Smooth muscle cell (in vitro differentiated cells): ENCODE data around the gene SCAF1. TPM values are rescaled to one million over a fixed set of nuclear protein-coding genes. Genes with fewer than 3 reads are reported as not detected.

Experiments used
- DNase-seq: peaks from one replicate; lab custom pipeline; 2025; ENCODE audit not compliant: unreplicated experiment; lab: John Stamatoyannopoulos, UW
- H2AFZ ChIP-seq: fragments of 200-600 bp; sonication (generic); 2 replicates; pipeline ENCODE4 v1.6.0; 2016; ENCODE audit warnings: antibody characterized with exemption, low read depth, mild to moderate bottlenecking
- H3F3A ChIP-seq: fragments of 200-600 bp; sonication (generic); 2 replicates; pipeline ENCODE4 v1.6.0; 2017; ENCODE audit warnings: antibody characterized with exemption, low read depth
- H3K27ac ChIP-seq: fragments of 200-600 bp; sonication (generic); 2 replicates; pipeline ENCODE4 v1.5.1; 2016; ENCODE audit warnings: low read depth, mild to moderate bottlenecking
- H3K27me3 ChIP-seq: fragments of 200-600 bp; sonication (generic); 2 replicates; pipeline ENCODE4 v1.6.1; 2016; ENCODE audit warnings: low read depth, mild to moderate bottlenecking
- H3K36me3 ChIP-seq: fragments of 200-600 bp; sonication (generic); 2 replicates; pipeline ENCODE4 v1.5.1; 2016; ENCODE audit warnings: low read depth
- H3K4me1 ChIP-seq: fragments of 200-600 bp; sonication (generic); 2 replicates; pipeline ENCODE4 v1.5.1; 2016; ENCODE audit warnings: low read depth
- H3K4me2 ChIP-seq: fragments of 200-600 bp; sonication (generic); 2 replicates; pipeline ENCODE4 v1.6.0; 2016; ENCODE audit warnings: mild to moderate bottlenecking
- H3K4me3 ChIP-seq: fragments of 200-600 bp; sonication (generic); 2 replicates; pipeline ENCODE4 v1.5.1; 2016; ENCODE audit warnings: mild to moderate bottlenecking
- H3K79me2 ChIP-seq: fragments of 200-600 bp; sonication (generic); 2 replicates; pipeline ENCODE4 v1.6.0; 2016; ENCODE audit warnings: low read depth, mild to moderate bottlenecking
- H3K9ac ChIP-seq: fragments of 200-600 bp; sonication (generic); 2 replicates; pipeline ENCODE4 v1.6.0; 2016; ENCODE audit warnings: low read depth
- H3K9me3 ChIP-seq: fragments of 200-600 bp; sonication (generic); replicated peaks from 2 replicates; pipeline ENCODE4 v1.5.1; 2016; ENCODE audit warnings: low read depth
- H4K20me1 ChIP-seq: fragments of 200-600 bp; sonication (generic); 2 replicates; pipeline ENCODE4 v1.6.0; 2016; ENCODE audit warnings: low read depth
- whole genome bisulfite sequencing: methylation state at CpG from one replicate; pipeline ENCODE4 v1.1.7; 2016; ENCODE audit warnings: low lambda C conversion rate; 5-methylcytosine and 5-hydroxymethylcytosine counted together
- polyA plus RNA-seq: library from polyadenylated mRNA; unstranded; fragments of >200 nt; fragmentation: Nextera tagmentation; extraction: Ambion mirVana; gene quantifications from 2 replicates; pipeline ENCODE4 v1.2.1, GENCODE V29; 2016
- total RNA-seq: library from RNA; depleted of rRNA; stranded (reverse); fragments of >200 nt; gene quantifications from 2 replicates; pipeline ENCODE4 v1.2.3, GENCODE V29; 2014
- TF ChIP-seq, protein P1 (sequence below): fragments of 200-600 bp; sonication (generic); IDR thresholded peaks from 2 replicates; pipeline ENCODE4 v1.5.1; 2017; ENCODE audit warnings: borderline replicate concordance, mild to moderate bottlenecking, antibody characterized with exemption; ENCODE audit not compliant: insufficient read depth, poor library complexity, severe bottlenecking

SCAF1 gene
- total and polyA plus RNA-seq, 2 experiments from 2014 or later, result 7.9 to 12.1 TPM

- 99% methylated on average over 23 of the region's 27 CpGs for WGBS
- Histone ChIP-seq H3K4me2 (no peak overlapping the region), H3K9me3 (no peaks in the 10 kb centered on the region), H3K36me3 (no peaks in the 10 kb centered on the region), H3K9ac (no peak overlapping the region), H3K79me2 (no peaks in the 10 kb centered on the region), H3K4me1 (no peaks in the 10 kb centered on the region), H4K20me1 (peaks cover 4% of the 10 kb centered on the region), H3K27ac (no peak overlapping the region), H3K27me3 (no peaks in the 10 kb centered on the region), H3K4me3 (no peak overlapping the region), H3F3A (peaks cover 7% of the 10 kb centered on the region), H2AFZ (no peak overlapping the region)
- TF ChIP-seq, protein P1, sequence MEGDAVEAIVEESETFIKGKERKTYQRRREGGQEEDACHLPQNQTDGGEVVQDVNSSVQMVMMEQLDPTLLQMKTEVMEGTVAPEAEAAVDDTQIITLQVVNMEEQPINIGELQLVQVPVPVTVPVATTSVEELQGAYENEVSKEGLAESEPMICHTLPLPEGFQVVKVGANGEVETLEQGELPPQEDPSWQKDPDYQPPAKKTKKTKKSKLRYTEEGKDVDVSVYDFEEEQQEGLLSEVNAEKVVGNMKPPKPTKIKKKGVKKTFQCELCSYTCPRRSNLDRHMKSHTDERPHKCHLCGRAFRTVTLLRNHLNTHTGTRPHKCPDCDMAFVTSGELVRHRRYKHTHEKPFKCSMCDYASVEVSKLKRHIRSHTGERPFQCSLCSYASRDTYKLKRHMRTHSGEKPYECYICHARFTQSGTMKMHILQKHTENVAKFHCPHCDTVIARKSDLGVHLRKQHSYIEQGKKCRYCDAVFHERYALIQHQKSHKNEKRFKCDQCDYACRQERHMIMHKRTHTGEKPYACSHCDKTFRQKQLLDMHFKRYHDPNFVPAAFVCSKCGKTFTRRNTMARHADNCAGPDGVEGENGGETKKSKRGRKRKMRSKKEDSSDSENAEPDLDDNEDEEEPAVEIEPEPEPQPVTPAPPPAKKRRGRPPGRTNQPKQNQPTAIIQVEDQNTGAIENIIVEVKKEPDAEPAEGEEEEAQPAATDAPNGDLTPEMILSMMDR, result no peak
- DNase-seq, result no peak
Observed at GRCh38 chr19:49624967-49625910, 16.8 kb upstream of the SCAF1 start.

DNA sequence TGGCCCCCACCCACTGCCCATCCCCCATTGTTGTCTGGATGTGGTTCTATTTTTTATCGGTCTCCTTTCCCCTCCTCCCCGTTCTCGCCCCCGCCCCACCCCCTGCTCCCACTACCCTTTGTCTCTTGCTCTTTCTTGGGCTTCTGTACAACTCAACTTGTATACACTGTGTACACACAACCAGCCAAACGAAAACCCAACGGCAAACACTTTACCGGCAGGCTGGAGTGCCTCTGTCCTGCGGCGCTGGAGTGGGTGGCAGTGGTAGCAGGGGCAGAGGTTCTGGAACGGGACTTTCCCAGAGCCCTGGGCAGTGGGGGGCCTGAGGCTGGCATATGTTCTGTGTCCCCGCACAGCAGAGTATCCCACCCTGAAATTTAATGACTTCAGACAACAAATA, 15.8 kb upstream of the SCAF1 start:
- no peaks in the 10 kb centered on the region for H3K9me3 ChIP-seq
- H3K9ac ChIP-seq, result no peak overlapping the region
- no peaks in the 10 kb centered on the region for H3K27me3 ChIP-seq
- no peak overlapping the region for H3K4me3 ChIP-seq
- H3K4me2 ChIP-seq, result no peak overlapping the region
- no peak overlapping the region for H3K27ac ChIP-seq
- no peak overlapping the region for H2AFZ ChIP-seq
- no peak for DNase-seq
- peaks cover 4% of the 10 kb centered on the region for H4K20me1 ChIP-seq
- H3F3A ChIP-seq, result peaks cover 7% of the 10 kb centered on the region
- no peaks in the 10 kb centered on the region for H3K36me3 ChIP-seq
- H3K79me2 ChIP-seq, result no peaks in the 10 kb centered on the region
- no peaks in the 10 kb centered on the region for H3K4me1 ChIP-seq
- TF ChIP-seq, protein P1, result no peak
- WGBS, result 94% methylated on average over 7 of the region's 11 CpGs

DNA sequence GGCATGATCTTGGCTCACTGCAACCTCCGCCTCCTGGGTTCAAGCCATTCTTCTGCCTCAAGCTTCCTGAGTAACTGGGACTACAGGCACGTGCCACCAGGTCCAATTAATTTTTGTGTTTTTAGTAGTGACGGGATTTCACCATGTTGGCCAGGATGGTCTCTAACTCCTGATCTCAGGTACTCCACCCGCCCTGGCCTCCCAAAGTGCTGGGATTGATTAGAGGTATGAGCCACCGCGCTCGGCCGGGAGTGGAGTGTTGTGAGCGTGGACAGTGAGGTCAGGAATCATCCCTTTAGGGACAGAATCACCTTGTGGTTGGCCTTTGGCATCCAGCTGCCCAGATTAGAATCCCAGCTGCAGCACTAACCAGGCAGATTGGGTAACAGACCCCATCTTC, 12.3 kb upstream of the SCAF1 start:
- Histone ChIP-seq H3K79me2 (no peaks in the 10 kb centered on the region), H2AFZ (no peak overlapping the region), H3K27me3 (no peaks in the 10 kb centered on the region), H3K4me3 (no peak overlapping the region), H3K9ac (no peak overlapping the region), H3K4me2 (no peak overlapping the region), H3K4me1 (no peaks in the 10 kb centered on the region), H3F3A (peaks cover 7% of the 10 kb centered on the region), H3K36me3 (no peaks in the 10 kb centered on the region), H4K20me1 (peaks cover 1% of the 10 kb centered on the region), H3K9me3 (no peaks in the 10 kb centered on the region), H3K27ac (no peak overlapping the region)
- TF ChIP-seq, protein P1, result no peak
- DNase-seq, result no peak
- WGBS, result 98% methylated on average over 9 of the region's 9 CpGs
